Hematopoietic multipotent progenitor cell treated with erythropoietin and hydrocortisone succinate and interleukin-3 and kit ligand, for 8 days (in vitro differentiated cells): ENCODE results near the gene PLCB2.

Source experiments
- DNase-seq: peaks from one replicate; pipeline ENCODE4 v3.0.0-alpha.2; 2015

PLCB2 gene

GRCh38 chr15:40283615-40284300, 24.0 kb downstream of the PLCB2 start:
- no peak for DNase-seq

GRCh38 chr15:40282869-40283614, 24.7 kb downstream of the PLCB2 start, which contains the start of gene ANKRD63:
ANKRD63 (minus strand) TSS chr15:40283064; CDS start chr15:40282586, 478 bp downstream.
- peak; percentile 26 for DNase-seq

- DNase-seq = peak; percentile 39
Measured at GRCh38 chr15:40282147-40282868, 25.4 kb downstream of the PLCB2 start.

GRCh38 chr15:40281801-40282146, 26.0 kb downstream of the PLCB2 start:
- no peak for DNase-seq

- DNase-seq = no peak
Measured at GRCh38 chr15:40281057-40281800, 26.5 kb downstream of the PLCB2 start.

GRCh38 chr15:40280260-40281056, 27.3 kb downstream of the PLCB2 start:
- no peak for DNase-seq

- DNase-seq = peak; percentile 53
Measured at GRCh38 chr15:40279437-40280141, 28.1 kb downstream of the PLCB2 start.

DNA sequence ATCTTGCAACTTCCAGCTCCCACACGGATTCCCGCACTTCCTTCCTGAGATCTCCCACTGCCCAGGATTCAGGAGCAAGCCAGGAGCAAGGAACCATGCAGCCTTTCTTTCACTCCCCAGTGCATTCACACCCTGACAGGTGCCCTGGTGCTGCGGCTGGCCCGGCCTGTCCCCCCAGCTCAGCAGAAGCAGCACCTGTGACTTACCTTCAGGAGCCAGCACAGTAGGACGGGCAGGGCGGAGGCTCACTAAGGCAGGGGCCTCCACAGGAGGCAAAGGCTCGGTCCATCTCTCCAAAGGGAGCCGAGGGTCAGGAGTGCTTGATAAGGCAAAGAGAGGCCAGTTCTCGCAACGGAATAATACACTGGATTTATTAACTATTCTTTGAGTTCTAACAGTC, 29.7 kb downstream of the PLCB2 start:
- no peak for DNase-seq

DNA sequence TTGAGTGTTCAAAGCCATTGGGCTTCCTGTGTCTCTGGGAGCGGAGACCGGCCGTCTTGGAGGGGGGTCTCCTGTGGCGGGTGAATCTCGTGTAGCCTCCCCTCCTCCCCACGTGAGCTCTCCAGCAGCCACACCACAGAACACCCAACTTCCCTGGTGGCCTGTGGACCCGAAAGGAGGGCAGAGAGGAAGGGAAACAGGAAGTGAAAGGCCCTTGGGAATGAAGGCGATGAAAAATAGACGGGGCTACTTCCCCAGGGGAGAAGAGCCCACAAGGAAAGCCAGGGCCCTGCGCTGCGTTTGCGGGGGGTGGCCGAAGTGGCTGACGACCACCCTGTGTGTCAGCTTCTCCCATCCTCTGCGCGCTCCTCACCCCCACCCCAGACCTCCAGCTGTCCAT, 30.3 kb downstream of the PLCB2 start:
- DNase-seq = no peak

DNA sequence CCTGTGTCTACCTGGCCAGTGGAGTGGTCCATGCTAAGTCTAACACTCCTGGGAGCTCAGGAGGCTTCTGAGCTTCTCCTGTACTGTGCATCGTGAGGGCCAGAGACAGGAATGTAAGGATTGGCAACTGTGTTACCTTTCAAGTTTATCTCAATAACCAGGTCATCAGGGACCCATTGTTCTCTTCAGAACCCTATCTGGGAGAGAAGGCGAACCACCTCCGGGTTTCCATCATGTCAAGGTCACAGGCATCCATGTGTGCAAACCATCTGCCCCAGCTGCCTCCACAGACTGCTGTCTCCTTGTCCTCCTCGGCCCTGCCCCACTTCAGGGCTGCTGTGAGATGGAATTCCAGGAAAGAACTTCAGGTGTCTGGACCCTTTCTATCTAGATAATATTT, 30.8 kb downstream of the PLCB2 start:
- DNase-seq = no peak

- DNase-seq = no peak
Measured at GRCh38 chr15:40275954-40276353, 31.8 kb downstream of the PLCB2 start.

- DNase-seq = no peak
Measured at GRCh38 chr15:40275523-40275922, 32.2 kb downstream of the PLCB2 start.

- DNase-seq = peak; percentile 86
Measured at GRCh38 chr15:40274350-40275274, 33.1 kb downstream of the PLCB2 start.

GRCh38 chr15:40273428-40273827, 34.3 kb downstream of the PLCB2 start:
- no peak for DNase-seq

- peak; percentile 17 for DNase-seq
Measured at GRCh38 chr15:40272485-40273056, 35.2 kb downstream of the PLCB2 start.

DNA sequence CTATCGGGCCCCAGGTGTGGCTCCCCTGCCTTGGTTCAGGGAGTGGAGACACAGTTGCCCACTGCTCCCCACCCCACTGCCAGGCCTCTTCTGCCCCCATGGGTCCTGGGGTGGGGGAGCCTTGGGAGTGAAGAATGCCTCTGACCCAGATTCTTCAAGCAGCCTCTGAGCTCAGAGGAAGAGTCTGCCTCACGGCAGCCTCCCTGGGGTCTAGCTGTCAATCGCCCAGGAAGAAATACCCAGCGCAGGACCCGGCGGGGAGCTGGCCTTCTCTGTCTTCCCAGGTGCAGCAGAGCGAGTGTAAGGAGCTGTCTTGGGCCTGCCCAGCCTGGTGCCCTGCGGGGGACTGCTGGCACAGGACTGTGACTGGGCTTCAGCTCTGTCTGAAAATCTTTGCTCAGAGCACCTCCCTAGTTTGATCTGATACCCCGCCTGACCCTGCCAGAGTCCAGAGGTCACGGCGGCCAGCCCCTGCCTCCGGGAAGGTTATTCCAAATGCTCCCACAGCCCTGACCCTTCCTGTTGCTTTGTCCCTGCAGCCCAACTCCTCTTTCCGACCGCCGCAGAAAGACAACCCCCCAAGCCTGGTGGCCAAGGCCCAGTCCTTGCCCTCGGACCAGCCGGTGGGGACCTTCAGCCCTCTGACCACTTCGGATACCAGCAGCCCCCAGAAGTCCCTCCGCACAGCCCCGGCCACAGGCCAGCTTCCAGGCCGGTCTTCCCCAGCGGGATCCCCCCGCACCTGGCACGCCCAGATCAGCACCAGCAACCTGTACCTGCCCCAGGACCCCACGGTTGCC, 35.9 kb downstream of the PLCB2 start:
- no peak for DNase-seq

GRCh38 chr15:40270246-40270995, 37.3 kb downstream of the PLCB2 start:
- no peak for DNase-seq

DNA sequence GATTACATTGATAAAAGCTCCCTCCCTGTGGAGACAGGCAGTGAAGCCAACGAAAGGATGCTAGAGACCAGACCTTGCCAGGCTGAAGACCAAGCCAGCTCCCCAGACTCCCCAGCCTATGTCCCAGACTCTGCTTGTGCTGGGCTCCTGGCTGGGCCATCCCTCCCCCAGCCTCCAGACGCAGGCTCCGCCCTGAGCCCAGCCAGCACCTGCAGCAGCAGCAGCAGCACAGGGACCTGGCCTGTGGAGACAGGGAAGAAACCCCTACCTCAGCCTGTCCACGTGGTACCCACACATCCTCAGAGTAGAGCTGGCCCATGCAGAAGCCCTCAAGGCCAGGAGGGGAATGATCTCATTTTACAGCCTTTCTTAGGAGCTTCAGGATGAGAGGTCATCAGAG, 38.1 kb downstream of the PLCB2 start:
- no peak for DNase-seq
